Activated naive CD8-positive, alpha-beta T cell treated with anti-CD3 and anti-CD28 coated beads, Interleukin-2, amount 50 U/mL, for 24 hours (primary cell): ENCODE data around the gene OR10A4.

ENCODE experiments used
- ATAC-seq: fragments of 150-1000 bp; cut with Tn5 transposase; one replicate; pipeline ENCODE4 v1.10.0; 2021
- DNase-seq: peaks from one replicate; pipeline ENCODE4 v3.0.0; 2021
- H3K27ac Mint-ChIP-seq: one replicate; pipeline ENCODE4 v1.8.0; 2021; ENCODE audit warnings: mild to moderate bottlenecking, mixed read lengths
- H3K27me3 Mint-ChIP-seq: one replicate; pipeline ENCODE4 v1.8.0; 2021; ENCODE audit warnings: mixed read lengths
- H3K36me3 Mint-ChIP-seq: one replicate; pipeline ENCODE4 v1.8.0; 2021; ENCODE audit warnings: low read depth, mixed read lengths
- H3K4me1 Mint-ChIP-seq: one replicate; pipeline ENCODE4 v1.8.0; 2021; ENCODE audit warnings: mixed read lengths
- H3K4me3 Mint-ChIP-seq: one replicate; pipeline ENCODE4 v1.8.0; 2021; ENCODE audit warnings: mild to moderate bottlenecking, moderate library complexity, mixed read lengths
- H3K9me3 Mint-ChIP-seq: one replicate; pipeline ENCODE4 v1.8.0; 2021; ENCODE audit warnings: mixed read lengths

Gene OR10A4

GRCh38 chr11:6925007-6925577, 48.7 kb downstream of the OR10A4 start:
- Mint-ChIP-seq H3K27me3 (peaks cover 47% of the 10 kb centered on the region), H3K4me1 (peaks cover 16% of the 10 kb centered on the region), H3K9me3 (no peaks in the 10 kb centered on the region), H3K4me3 (no peak overlapping the region), H3K27ac (no peak overlapping the region), H3K36me3 (peaks cover 3% of the 10 kb centered on the region)
- ATAC-seq (no peak), DNase-seq (no peak)

DNA sequence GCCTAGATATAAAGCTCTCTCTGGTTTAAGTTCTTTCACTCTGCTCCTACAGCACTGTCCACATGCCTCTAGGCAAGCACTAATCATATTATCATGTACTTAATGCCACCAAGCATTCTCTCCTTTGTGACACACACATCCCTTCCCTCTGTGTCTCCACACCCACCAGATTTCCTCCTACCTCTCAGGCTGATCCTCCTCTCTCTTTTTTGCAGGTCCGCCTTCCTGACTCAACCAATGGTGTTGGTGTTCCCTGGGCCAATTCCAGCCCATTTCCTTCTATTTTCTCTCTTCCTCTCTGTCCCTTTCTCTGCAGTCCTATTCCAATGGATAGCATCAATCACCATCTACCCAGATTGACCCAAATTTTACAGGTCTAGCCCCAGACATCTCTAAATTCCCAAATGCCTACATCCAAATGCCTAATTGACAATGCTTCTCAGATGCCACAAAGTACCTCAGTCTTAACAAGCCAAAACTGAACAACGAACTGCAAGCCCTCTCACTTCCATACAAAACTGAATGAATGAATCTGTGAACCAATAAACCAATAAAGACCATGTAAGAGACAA, 49.3 kb downstream of the OR10A4 start:
- Mint-ChIP-seq H3K36me3 (peaks cover 3% of the 10 kb centered on the region), H3K27me3 (peaks cover 47% of the 10 kb centered on the region), H3K4me3 (peak overlapping the region; percentile 72), H3K4me1 (peaks cover 16% of the 10 kb centered on the region), H3K9me3 (no peaks in the 10 kb centered on the region), H3K27ac (no peak overlapping the region)
- DNase-seq (no peak), ATAC-seq (no peak)

DNA sequence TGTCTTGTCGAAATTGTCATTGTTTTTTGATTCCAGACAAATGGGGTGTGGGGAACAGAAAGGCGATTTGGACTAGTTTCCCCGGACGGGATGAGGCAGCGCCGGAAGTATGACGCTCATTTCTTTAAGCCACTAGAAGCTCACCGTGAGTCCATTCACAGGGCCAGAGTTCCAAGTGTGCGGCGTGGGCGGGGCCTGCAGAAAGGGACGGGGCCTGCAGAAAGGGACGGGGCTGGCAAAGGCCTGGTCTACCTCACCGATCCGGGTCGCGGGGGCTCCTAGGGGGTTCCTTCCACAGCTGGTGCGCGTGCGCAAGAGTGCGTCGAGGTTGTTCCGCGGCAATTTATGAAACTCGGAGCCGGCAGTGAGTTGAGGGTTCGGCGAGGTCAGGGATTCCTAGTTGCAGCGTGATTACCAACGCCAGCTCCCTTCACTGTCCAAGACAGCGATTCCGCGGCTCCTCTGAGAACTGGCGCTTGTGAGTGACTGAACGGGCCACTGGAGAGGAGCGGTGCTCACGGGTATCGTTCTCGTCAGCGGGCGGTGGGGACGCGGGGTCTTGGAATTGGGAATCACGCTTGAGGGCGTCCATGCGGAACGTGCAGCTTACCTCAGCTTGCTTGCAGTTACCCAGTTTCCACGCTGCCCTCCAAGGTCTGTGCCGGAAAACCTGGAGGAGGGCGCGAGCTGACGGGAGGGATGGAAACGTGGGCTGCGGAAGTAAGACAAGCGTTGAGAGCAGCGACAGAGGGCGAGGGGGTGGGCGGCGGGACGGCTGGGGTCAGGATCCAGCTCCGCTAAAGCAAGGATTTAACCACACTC, 50.0 kb downstream of the OR10A4 start, which contains the start of gene ZNF215:
Gene ZNF215 (plus strand): TSS at position 219 of the 822 bp plus-strand sequence. CDS start 5,847 bp downstream, outside the sequence.
- DNase-seq (peak; percentile 41), ATAC-seq (peak; percentile 63)
- Mint-ChIP-seq H3K36me3 (peaks cover 3% of the 10 kb centered on the region), H3K4me3 (peak within 1 kb of the TSS; percentile 72), H3K9me3 (no peaks in the 10 kb centered on the region), H3K27ac (no peak within 1 kb of the TSS), H3K4me1 (peaks cover 16% of the 10 kb centered on the region), H3K27me3 (peaks cover 43% of the 10 kb centered on the region)

DNA sequence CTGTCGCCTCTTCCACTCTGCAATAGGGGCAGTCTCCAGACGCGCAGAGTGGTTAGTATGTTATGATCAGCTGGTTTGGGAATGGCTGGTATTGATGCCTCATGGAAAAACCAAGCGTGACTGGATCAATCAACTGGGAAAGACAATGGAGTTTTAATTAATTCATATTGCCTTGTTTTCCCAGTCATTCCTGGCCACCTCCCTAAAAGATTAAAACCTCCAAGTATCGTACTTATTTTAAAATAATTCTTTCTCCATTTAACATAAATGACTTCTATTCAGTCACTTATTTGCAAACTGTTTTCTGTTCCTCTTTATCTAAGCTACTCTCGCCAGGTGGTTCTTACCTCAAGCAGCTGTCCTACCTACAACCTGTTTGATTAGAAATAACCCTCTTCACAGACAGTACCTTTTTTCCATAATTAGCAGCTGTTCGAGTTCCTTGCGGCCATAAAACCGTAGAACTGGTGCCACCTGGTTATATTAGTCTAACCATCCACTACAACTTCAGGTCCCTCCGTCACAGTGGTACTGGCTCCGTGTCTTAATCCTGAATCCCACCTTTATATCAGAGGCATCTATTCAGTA, 50.7 kb downstream of the OR10A4 start:
- ATAC-seq: peak; percentile 6
- H3K4me3 Mint-ChIP-seq: peak overlapping the region; percentile 72
- no peak overlapping the region for H3K27ac Mint-ChIP-seq
- no peak for DNase-seq
- peaks cover 46% of the 10 kb centered on the region for H3K27me3 Mint-ChIP-seq
- peaks cover 3% of the 10 kb centered on the region for H3K36me3 Mint-ChIP-seq
- H3K4me1 Mint-ChIP-seq: peaks cover 16% of the 10 kb centered on the region
- no peaks in the 10 kb centered on the region for H3K9me3 Mint-ChIP-seq
